Tibial nerve (tissue), 3 donors: ENCODE results near the gene GRAMD1A.

Experiments
- CTCF ChIP-seq, 5 experiments: fragments of 200-600 bp in 3 of 5; fragments of 450-650 bp in 2 of 5; sonication (generic) in 3 of 5; IDR thresholded peaks; one replicate each; pipeline ENCODE4 v1.5.1; 2016 to 2019; ENCODE audit warnings: antibody characterized with exemption in 5 of 5, mild to moderate bottlenecking in 3 of 5, moderate library complexity in 2 of 5
- POLR2A ChIP-seq, 2 donors: fragments of 450-650 bp; IDR thresholded peaks; one replicate each; pipeline ENCODE4 v1.6.1; 2017; ENCODE audit warnings: antibody characterized with exemption in 2 of 2, mild to moderate bottlenecking in 2 of 2, moderate library complexity in 2 of 2

GRCh38 chr19:34972163-34972705 lies 27.9 kb upstream of the GRAMD1A start:
- no peak for TF ChIP-seq CTCF (IDR thresholded peaks at IDR 0.05)
- TF ChIP-seq POLR2A (IDR thresholded peaks at IDR 0.05) = no peak
